HL-60 (cell line): ENCODE data around the gene RGCC.

ENCODE experiments used
- DNase-seq, 2 experiments: peaks; one replicate each; pipeline ENCODE4 v3.0.0-alpha.2; 2010 to 2020; ENCODE audit warnings: low read depth in 1 of 2, low spot score in 1 of 2
- H3K27ac ChIP-seq: fragments of 250-450 bp; sonication (Bioruptor Pico); replicated peaks from 2 replicates; pipeline ENCODE4 v1.5.1; 2020; ENCODE audit warnings: mild to moderate bottlenecking, moderate library complexity
- H3K27me3 ChIP-seq: fragments of 250-450 bp; sonication (Bioruptor Pico); 2 replicates; pipeline ENCODE4 v1.5.1; 2021; ENCODE audit warnings: mild to moderate bottlenecking, moderate library complexity; ENCODE audit not compliant: insufficient read depth, poor library complexity, severe bottlenecking
- H3K4me3 ChIP-seq: replicated peaks from 2 replicates; pipeline ENCODE4 v1.5.1; 2011; ENCODE audit warnings: mild to moderate bottlenecking, control low read depth, low read length; ENCODE audit not compliant: insufficient read depth
- GABPA ChIP-seq: IDR thresholded peaks from 2 replicates; pipeline ENCODE4 v1.6.1; 2012; ENCODE audit warnings: low read depth
- POLR2AphosphoS5 ChIP-seq: IDR thresholded peaks from 2 replicates; pipeline ENCODE4 v1.6.1; 2012; ENCODE audit warnings: low read depth
- SPI1 ChIP-seq: IDR thresholded peaks from 2 replicates; pipeline ENCODE4 v1.6.1; 2012; ENCODE audit warnings: low read depth, mild to moderate bottlenecking, borderline replicate concordance
- TF ChIP-seq, protein P1 (sequence below): IDR thresholded peaks from 2 replicates; pipeline ENCODE4 v1.6.1; 2012; ENCODE audit warnings: low read depth; ENCODE audit not compliant: insufficient replicate concordance
- TF ChIP-seq, protein P2 (sequence below): IDR thresholded peaks from one replicate; pipeline ENCODE4 v1.5.1; 2011; ENCODE audit warnings: low read length, control low read depth, inconsistent platforms; ENCODE audit not compliant: insufficient read depth

Gene RGCC

DNA sequence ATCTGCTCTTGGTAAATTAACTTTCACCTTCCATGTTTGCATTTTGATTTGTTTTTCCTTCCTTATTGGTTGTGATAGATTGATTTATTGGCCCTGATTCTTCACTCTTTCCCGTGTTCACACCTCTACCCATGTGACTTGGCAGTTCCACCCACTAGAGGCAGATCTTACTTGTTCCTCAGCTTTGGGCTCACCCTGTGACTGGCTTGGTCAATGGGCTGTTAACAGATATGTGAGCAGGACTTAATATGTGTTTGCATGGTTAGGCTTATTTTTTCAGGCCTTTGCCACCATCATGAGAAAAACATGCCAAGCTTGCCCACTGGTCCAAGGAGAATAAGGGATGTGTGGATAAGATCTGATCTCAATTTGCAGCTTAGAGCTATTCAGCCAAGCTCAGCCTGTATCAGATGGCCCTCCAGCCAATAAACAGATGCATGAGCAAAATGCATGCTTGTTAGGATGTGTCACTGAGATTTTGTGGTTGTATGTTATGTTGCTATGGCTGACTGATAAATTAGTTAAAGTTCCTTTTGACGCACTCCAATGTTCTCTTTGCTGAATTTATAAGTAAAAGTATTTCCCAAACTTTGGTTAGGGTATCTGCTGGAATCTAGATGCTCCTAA lies 48.0 kb downstream of the RGCC start:
- no peak overlapping the region for H3K4me3 ChIP-seq
- TF ChIP-seq, protein P1, sequence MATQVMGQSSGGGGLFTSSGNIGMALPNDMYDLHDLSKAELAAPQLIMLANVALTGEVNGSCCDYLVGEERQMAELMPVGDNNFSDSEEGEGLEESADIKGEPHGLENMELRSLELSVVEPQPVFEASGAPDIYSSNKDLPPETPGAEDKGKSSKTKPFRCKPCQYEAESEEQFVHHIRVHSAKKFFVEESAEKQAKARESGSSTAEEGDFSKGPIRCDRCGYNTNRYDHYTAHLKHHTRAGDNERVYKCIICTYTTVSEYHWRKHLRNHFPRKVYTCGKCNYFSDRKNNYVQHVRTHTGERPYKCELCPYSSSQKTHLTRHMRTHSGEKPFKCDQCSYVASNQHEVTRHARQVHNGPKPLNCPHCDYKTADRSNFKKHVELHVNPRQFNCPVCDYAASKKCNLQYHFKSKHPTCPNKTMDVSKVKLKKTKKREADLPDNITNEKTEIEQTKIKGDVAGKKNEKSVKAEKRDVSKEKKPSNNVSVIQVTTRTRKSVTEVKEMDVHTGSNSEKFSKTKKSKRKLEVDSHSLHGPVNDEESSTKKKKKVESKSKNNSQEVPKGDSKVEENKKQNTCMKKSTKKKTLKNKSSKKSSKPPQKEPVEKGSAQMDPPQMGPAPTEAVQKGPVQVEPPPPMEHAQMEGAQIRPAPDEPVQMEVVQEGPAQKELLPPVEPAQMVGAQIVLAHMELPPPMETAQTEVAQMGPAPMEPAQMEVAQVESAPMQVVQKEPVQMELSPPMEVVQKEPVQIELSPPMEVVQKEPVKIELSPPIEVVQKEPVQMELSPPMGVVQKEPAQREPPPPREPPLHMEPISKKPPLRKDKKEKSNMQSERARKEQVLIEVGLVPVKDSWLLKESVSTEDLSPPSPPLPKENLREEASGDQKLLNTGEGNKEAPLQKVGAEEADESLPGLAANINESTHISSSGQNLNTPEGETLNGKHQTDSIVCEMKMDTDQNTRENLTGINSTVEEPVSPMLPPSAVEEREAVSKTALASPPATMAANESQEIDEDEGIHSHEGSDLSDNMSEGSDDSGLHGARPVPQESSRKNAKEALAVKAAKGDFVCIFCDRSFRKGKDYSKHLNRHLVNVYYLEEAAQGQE = no peak
- TF ChIP-seq POLR2AphosphoS5 = no peak
- TF ChIP-seq SPI1 = no peak
- TF ChIP-seq, protein P2, sequence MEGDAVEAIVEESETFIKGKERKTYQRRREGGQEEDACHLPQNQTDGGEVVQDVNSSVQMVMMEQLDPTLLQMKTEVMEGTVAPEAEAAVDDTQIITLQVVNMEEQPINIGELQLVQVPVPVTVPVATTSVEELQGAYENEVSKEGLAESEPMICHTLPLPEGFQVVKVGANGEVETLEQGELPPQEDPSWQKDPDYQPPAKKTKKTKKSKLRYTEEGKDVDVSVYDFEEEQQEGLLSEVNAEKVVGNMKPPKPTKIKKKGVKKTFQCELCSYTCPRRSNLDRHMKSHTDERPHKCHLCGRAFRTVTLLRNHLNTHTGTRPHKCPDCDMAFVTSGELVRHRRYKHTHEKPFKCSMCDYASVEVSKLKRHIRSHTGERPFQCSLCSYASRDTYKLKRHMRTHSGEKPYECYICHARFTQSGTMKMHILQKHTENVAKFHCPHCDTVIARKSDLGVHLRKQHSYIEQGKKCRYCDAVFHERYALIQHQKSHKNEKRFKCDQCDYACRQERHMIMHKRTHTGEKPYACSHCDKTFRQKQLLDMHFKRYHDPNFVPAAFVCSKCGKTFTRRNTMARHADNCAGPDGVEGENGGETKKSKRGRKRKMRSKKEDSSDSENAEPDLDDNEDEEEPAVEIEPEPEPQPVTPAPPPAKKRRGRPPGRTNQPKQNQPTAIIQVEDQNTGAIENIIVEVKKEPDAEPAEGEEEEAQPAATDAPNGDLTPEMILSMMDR = no peak
- no peak for TF ChIP-seq GABPA
- no peak for DNase-seq
- H3K27me3 ChIP-seq = no peaks in the 10 kb centered on the region
- no peak overlapping the region for H3K27ac ChIP-seq

GRCh38 chr13:41506312-41506711 lies 49.0 kb downstream of the RGCC start:
- TF ChIP-seq SPI1 (no peak), GABPA (no peak), POLR2AphosphoS5 (no peak)
- TF ChIP-seq, protein P1 = no peak
- TF ChIP-seq, protein P2 = no peak
- DNase-seq = no peak

DNA sequence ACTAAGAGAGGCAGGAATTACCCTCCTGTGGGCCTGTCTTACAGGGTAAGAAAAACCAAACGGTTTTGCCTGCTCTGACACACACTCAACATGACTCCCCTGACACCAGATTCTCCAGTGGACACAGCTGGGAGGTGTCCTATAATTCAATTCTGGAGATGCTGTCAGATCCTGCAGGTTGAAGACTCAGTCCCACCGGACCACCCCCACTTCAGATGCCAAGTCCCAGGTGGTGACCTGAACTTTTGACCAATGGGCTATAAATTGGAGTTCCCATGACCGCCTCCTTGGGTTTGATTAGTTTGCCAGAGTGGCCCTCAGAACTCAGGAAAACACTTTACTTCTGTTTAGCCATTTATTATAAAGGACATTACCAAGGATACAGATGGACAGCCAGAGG lies 52.6 kb downstream of the RGCC start:
- Histone ChIP-seq H3K27me3 (no peaks in the 10 kb centered on the region), H3K4me3 (no peak overlapping the region), H3K27ac (no peak overlapping the region)
- no peak for DNase-seq
- TF ChIP-seq SPI1 (no peak), GABPA (no peak), POLR2AphosphoS5 (no peak)
- TF ChIP-seq, protein P1 = no peak
- TF ChIP-seq, protein P2 = no peak

More at GRCh38 chr13:41506312-41506711, 49.0 kb downstream of the RGCC start:
- Histone ChIP-seq H3K27me3 (no peaks in the 10 kb centered on the region), H3K27ac (no peak overlapping the region), H3K4me3 (no peak overlapping the region)
